H1 (cell line): Measurements from ENCODE around the gene NAA10. TPM values are rescaled to one million over a fixed set of nuclear protein-coding genes. Genes with fewer than 3 reads are reported as not detected.

Source experiments
- SP2 ChIP-seq: IDR thresholded peaks from 2 replicates; pipeline ENCODE4 v1.6.1; 2012; ENCODE audit warnings: mild to moderate bottlenecking, low read length, inconsistent platforms
- polyA plus RNA-seq, 7 experiments: library from polyadenylated mRNA; depleted of rRNA in 3 of 7; stranded (reverse) in 5 of 7; unstranded in 2 of 7; fragments of >200 nt in 5 of 7; fragments of 200-250 nt in 2 of 7; gene quantifications; 1 replicate in 5 of 7; 2 replicates in 1 of 7; 4 replicates in 1 of 7; pipeline versions ENCODE4 v1.2.1 to v1.2.3, GENCODE V29; 2011 to 2013; ENCODE audit warnings: missing spikeins in 2 of 7, mixed read lengths in 2 of 7
- total RNA-seq: library from RNA; stranded (reverse); fragmentation: NEBNext Ultra II Directional; extraction: Animal tissue kit (Norgen Biotek cat#: 25700); gene quantifications from 2 replicates; pipeline ENCODE4 v1.2.1, GENCODE V29; 2021

NAA10 gene
- total and polyA plus RNA-seq, 2 of the 8 experiments (the other 6 are each of a cell fraction or from before 2014, with no cell fraction given) = 80.4 to 98.8 TPM

DNA sequence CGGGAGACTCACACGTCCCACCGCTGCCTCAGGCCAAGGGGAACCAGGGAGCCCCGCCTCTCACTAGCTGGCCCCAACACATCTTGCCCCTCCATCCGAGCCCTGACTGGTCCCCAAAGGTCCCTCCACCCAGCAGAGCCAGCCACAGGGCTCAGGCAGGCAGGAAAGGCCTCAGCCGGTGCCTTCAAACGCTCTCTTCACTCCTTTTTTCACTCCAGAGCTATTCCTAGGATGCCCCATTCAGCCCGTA is 7.2 kb downstream of the NAA10 start (continued):
- no peak for TF ChIP-seq SP2
- TF ChIP-seq, all 59 proteins: peak for 0
